Measurements from ENCODE around the gene CCDC170.

DNA sequence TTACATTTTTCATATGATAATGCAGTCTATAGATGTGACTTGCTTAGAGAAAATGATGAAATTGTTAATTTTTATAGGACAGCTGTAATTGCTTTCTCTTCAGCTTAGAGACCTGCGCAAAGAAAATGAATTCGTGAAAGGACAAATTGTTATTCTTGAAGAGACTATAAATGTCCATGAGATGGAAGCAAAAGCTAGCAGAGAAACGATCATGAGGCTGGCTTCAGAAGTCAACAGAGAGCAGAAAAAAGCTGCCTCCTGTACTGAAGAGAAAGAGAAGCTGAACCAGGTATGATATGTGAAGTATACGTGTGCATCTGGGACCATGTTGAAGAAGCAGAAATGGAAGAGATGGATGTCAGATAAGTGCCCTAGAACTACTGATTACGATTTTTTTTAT lies 54.4 kb downstream of the CCDC170 start:
- TF ChIP-seq, protein P1, sequence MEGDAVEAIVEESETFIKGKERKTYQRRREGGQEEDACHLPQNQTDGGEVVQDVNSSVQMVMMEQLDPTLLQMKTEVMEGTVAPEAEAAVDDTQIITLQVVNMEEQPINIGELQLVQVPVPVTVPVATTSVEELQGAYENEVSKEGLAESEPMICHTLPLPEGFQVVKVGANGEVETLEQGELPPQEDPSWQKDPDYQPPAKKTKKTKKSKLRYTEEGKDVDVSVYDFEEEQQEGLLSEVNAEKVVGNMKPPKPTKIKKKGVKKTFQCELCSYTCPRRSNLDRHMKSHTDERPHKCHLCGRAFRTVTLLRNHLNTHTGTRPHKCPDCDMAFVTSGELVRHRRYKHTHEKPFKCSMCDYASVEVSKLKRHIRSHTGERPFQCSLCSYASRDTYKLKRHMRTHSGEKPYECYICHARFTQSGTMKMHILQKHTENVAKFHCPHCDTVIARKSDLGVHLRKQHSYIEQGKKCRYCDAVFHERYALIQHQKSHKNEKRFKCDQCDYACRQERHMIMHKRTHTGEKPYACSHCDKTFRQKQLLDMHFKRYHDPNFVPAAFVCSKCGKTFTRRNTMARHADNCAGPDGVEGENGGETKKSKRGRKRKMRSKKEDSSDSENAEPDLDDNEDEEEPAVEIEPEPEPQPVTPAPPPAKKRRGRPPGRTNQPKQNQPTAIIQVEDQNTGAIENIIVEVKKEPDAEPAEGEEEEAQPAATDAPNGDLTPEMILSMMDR (conservative IDR thresholded peaks at IDR 0.05 in 1 of 2, IDR thresholded peaks at IDR 0.05 in 1 of 2; ENCODE audit: low read depth in 1 of 2, low read length in 2 of 2), result no peak
- TF ChIP-seq EZH2 (IDR thresholded peaks at IDR 0.05; ENCODE audit: low read length, missing control alignments), result no peak
